ENCODE data around the gene LLPH. TPM values are rescaled to one million over a fixed set of nuclear protein-coding genes. Genes with fewer than 3 reads are reported as not detected.
"Not testable (repeated sequence)": the region's sequence is repeated elsewhere in the genome, so short reads cannot be mapped to it uniquely, and the experiment has no call there.

LLPH gene
- 18.6 and 25.7 TPM in 2 replicates for polyA plus RNA-seq (2011; rRNA removed)
- polyA minus RNA-seq (2011; rRNA and poly(A)+ RNA removed) = 3.3 and 3.4 TPM in 2 replicates

DNA sequence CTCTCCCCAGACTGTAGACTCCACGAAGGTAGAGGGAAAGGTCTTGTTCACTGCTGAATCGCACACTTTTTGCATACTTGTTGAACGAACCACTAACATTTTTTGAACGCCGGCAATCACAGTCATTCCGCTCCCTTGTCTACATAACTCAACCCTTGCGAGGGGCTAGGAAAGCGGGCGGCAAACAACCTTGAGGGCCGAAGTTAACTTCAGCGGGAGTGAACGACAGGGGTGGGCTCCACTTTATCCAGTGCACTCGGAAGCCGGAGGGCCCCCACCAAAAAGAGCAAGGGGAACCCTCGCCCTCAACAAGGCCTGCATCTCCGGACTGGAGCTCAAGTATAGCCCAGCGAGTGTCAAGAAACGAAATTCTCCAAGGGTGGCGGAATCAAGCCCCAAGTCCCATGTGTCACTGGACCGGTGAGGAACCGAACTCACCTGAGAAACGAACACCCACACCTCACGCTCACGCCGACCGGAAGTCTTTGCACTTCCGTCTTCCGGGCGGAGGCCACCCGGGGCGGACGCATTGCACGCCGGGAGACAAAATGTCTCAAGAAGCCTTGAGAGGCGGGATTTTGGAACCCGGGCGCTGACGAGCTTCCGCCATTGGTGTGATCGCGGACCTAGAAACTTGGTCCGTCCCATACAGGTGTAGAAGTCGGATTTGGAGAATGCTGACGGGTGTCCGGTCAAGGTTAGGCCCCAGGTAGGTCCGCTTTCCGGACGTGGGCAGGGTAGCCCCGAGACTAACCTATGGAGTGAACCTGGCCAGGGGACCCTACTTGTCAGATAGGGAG, at the start of gene LLPH:
LLPH (minus strand) TSS at position 484 of the 800 bp plus-strand sequence. CDS start 1,644 bp downstream, outside the sequence.
- CTCF ChIA-PET = interaction anchor here (0.8 to 1.1 kb wide), 2 partner anchors 139 to 278 kb away, joined by 3 to 8 read pairs; no protein-coding TSS in a partner anchor
- peak within 1 kb of the TSS; percentile 61 for H3K27ac ChIP-seq (ENCODE audit: low read depth, low read length)
- POLR2A ChIA-PET = interaction anchor here (0.6 to 1.2 kb wide), 4 partner anchors 29 to 338 kb away, joined by 3 to 14 read pairs (median 6); partner anchors contain the start of gene TMBIM4
- TF ChIP-seq, protein P1, sequence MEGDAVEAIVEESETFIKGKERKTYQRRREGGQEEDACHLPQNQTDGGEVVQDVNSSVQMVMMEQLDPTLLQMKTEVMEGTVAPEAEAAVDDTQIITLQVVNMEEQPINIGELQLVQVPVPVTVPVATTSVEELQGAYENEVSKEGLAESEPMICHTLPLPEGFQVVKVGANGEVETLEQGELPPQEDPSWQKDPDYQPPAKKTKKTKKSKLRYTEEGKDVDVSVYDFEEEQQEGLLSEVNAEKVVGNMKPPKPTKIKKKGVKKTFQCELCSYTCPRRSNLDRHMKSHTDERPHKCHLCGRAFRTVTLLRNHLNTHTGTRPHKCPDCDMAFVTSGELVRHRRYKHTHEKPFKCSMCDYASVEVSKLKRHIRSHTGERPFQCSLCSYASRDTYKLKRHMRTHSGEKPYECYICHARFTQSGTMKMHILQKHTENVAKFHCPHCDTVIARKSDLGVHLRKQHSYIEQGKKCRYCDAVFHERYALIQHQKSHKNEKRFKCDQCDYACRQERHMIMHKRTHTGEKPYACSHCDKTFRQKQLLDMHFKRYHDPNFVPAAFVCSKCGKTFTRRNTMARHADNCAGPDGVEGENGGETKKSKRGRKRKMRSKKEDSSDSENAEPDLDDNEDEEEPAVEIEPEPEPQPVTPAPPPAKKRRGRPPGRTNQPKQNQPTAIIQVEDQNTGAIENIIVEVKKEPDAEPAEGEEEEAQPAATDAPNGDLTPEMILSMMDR (IDR thresholded peaks at IDR 0.05; ENCODE audit: low read depth, low read length) = no peak
- DNase-seq (ENCODE audit: low read depth, low spot score) = peak; percentile 50
- no peaks in the 10 kb centered on the region for H3K27me3 ChIP-seq (ENCODE audit: control insufficient read depth, insufficient read depth, low read length)
- H3K9me3 ChIP-seq (ENCODE audit: control insufficient read depth, insufficient read depth, low read length) = no peaks in the 10 kb centered on the region
- H3K4me3 ChIP-seq (ENCODE audit: low read depth, low read length) = peak within 1 kb of the TSS; percentile 100

DNA sequence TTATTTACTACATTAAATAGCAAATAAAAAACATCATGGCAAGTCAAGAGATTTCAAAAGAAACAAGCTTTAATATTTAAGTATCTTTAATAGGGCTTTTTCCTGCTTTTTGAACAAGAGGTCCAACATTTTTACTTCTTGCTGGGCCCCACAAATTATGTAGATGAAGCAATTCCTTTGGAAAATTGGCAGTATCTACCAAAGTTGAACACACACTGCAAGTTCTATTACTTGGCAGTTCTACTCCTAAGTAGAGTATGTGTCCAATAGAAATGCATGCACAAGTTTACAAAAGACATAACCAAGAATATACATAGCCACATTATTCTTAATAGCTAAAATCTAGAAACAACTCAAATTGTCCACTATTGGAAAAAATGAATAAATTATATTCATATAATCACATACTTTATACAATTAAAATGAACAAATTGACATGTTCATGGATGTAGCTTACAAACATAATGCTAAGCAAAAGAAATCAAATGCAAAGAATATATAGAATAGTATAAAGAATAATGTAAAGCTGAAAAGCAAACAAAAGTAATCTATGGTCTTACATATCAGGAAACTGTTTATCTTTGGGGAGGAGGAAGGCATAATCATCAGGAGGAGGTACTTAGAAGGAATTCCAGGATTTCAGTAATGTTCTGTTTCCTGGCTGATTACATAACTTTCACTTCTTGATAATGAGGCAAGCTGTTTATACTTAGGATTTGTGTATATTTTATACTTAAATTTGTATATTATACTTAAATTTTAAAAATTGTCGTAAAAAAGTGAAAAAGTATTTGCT, 45.8 kb upstream of the LLPH start:
- DNase-seq (ENCODE audit: low read depth, low spot score) = no peak
- CTCF ChIA-PET = interaction anchor here (1.1 to 1.3 kb wide), 3 partner anchors 59 to 1380 kb away, joined by 3 to 4 read pairs (median 4); no protein-coding TSS in a partner anchor
- POLR2A ChIA-PET = no interaction called here
- no peak overlapping the region for H3K4me3 ChIP-seq (ENCODE audit: low read depth, low read length)
- H3K9me3 ChIP-seq (ENCODE audit: control insufficient read depth, insufficient read depth, low read length) = peaks cover 8% of the 10 kb centered on the region; the same call in 1 of the 2 replicates
- TF ChIP-seq, protein P1 (IDR thresholded peaks at IDR 0.05; ENCODE audit: low read depth, low read length) = no peak
- H3K27ac ChIP-seq (ENCODE audit: low read depth, low read length) = no peak overlapping the region
- no peaks in the 10 kb centered on the region for H3K27me3 ChIP-seq (ENCODE audit: control insufficient read depth, insufficient read depth, low read length)

DNA sequence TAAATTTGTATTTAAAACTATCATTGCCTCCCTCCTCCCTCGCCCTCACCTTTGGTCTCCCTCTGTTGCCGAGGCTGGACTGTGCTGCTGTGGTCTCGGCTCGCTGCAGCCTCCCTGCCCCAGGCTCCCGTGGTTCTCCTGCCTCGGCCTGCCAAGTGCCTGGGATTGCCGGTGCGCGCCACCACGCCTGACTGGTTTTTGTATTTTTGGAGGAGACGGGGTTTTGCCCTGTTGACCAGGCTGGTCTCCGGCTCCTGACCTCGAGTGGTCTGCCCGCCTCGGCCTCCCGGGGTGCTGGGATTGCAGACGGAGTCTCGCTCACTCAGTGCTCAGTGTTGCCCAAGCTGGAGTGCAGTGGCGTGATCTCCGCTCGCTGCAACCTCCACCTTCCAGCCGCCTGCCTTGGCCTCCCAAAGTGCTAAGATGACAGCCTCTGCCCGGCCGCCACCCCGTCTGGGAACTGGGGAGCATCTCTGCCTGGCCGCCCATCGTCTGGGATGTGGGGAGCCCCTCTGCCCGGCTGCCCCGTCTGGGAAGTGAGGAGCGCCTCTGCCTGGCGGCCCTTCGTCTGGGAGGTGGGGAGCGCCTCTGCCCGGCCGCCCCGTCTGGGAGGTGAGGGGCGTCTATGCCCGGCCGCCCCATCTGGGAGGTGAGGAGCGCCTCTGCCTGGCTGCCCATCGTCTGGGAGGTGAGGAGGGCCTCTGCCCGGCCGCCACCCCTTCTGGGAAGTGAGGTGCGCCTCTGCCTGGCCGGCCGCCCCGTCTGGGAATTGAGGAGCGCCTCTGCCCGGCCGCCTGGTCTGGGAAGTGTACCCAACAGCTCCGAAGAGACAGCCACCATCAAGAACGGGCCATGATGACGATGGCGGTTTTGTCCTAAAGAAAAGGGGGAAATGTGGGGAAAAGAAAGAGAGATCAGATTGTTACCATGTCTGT, 44.1 kb upstream of the LLPH start:
- CTCF ChIA-PET = interaction anchor here (0.6 kb wide), 2 partner anchors 13 to 187 kb away, joined by 3 to 8 read pairs; no protein-coding TSS in a partner anchor
- H3K27ac ChIP-seq (ENCODE audit: low read depth, low read length); H3K27me3 ChIP-seq (ENCODE audit: control insufficient read depth, insufficient read depth, low read length); POLR2A ChIA-PET; DNase-seq (ENCODE audit: low read depth, low spot score); H3K4me3 ChIP-seq (ENCODE audit: low read depth, low read length); H3K9me3 ChIP-seq (ENCODE audit: control insufficient read depth, insufficient read depth, low read length): not testable (repeated sequence)

DNA sequence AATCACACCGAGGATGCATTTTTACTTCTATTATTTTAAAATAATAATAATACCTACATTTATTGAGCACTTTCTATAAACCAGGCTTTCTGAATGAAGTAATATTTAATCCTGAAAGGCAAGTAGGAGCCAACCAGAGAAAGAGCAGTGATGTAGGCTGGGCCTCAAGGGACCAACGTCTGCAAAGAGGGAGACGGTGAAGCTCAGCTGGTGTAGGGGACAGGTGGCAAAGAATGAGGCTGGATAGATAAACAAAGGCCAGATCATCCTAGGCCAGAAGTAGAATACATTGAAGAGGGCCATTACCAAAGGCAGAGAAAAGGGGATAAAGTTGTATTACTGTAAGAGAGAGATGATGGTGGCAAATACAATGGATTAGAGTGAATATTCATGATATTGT, 40.1 kb upstream of the LLPH start:
- no peak for DNase-seq (ENCODE audit: low read depth, low spot score)
- H3K9me3 ChIP-seq (ENCODE audit: control insufficient read depth, insufficient read depth, low read length) = peaks cover 13% of the 10 kb centered on the region
- H3K27me3 ChIP-seq (ENCODE audit: control insufficient read depth, insufficient read depth, low read length) = no peaks in the 10 kb centered on the region
- POLR2A ChIA-PET = no interaction called here
- H3K27ac ChIP-seq (ENCODE audit: low read depth, low read length) = peak overlapping the region; percentile 99
- CTCF ChIA-PET = interaction anchor here (0.7 to 2.3 kb wide), 3 partner anchors 26 to 1276 kb away, joined by 3 to 19 read pairs (median 5); no protein-coding TSS in a partner anchor
- TF ChIP-seq, protein P1 (IDR thresholded peaks at IDR 0.05; ENCODE audit: low read depth, low read length) = no peak
- peak overlapping the region; percentile 91; the same call in 1 of the 2 replicates for H3K4me3 ChIP-seq (ENCODE audit: low read depth, low read length)

Data from AG04450 (cell line).